H1 (cell line): ENCODE measurements around the gene PLCH2. TPM values are rescaled to one million over a fixed set of nuclear protein-coding genes. Genes with fewer than 3 reads are reported as not detected.

Source experiments
- polyA plus RNA-seq, 7 experiments: library from polyadenylated mRNA; depleted of rRNA in 3 of 7; stranded (reverse) in 5 of 7; unstranded in 2 of 7; fragments of >200 nt in 5 of 7; fragments of 200-250 nt in 2 of 7; gene quantifications; 1 replicate in 5 of 7; 2 replicates in 1 of 7; 4 replicates in 1 of 7; pipeline versions ENCODE4 v1.2.1 to v1.2.3, GENCODE V29; 2011 to 2013; ENCODE audit warnings: missing spikeins in 2 of 7, mixed read lengths in 2 of 7
- total RNA-seq: library from RNA; stranded (reverse); fragmentation: NEBNext Ultra II Directional; extraction: Animal tissue kit (Norgen Biotek cat#: 25700); gene quantifications from 2 replicates; pipeline ENCODE4 v1.2.1, GENCODE V29; 2021
- TF ChIP-seq, protein P1 (sequence below): fragments of 300-600 bp; sonication (generic); IDR thresholded peaks from 2 replicates; pipeline ENCODE4 v1.7.1; 2012; ENCODE audit warnings: low read length, moderate library complexity, mild to moderate bottlenecking, inconsistent platforms; ENCODE audit not compliant: insufficient replicate concordance

Gene PLCH2
- total and polyA plus RNA-seq, 2 of the 8 experiments (the other 6 are each of a cell fraction or from before 2014, with no cell fraction given), result 0.14 to 0.19 TPM

DNA sequence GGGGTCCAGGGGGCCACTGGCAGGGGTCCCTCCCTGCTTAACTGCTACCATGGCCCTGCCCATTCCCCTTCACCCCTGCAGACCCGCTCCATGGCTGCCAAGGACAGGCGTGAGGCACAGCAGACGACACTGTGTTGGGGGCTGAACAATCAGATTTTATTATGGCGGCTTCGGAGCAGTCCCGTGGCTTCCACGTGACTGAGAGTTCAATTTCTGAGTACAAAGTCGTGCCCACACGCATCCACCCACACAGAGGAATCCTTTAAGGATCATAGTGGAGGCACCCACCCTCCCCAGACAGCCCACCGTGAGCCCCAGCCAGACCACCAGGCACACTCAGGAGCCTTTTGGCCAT, 52.5 kb downstream of the PLCH2 start (continued):
- TF ChIP-seq, protein P1, sequence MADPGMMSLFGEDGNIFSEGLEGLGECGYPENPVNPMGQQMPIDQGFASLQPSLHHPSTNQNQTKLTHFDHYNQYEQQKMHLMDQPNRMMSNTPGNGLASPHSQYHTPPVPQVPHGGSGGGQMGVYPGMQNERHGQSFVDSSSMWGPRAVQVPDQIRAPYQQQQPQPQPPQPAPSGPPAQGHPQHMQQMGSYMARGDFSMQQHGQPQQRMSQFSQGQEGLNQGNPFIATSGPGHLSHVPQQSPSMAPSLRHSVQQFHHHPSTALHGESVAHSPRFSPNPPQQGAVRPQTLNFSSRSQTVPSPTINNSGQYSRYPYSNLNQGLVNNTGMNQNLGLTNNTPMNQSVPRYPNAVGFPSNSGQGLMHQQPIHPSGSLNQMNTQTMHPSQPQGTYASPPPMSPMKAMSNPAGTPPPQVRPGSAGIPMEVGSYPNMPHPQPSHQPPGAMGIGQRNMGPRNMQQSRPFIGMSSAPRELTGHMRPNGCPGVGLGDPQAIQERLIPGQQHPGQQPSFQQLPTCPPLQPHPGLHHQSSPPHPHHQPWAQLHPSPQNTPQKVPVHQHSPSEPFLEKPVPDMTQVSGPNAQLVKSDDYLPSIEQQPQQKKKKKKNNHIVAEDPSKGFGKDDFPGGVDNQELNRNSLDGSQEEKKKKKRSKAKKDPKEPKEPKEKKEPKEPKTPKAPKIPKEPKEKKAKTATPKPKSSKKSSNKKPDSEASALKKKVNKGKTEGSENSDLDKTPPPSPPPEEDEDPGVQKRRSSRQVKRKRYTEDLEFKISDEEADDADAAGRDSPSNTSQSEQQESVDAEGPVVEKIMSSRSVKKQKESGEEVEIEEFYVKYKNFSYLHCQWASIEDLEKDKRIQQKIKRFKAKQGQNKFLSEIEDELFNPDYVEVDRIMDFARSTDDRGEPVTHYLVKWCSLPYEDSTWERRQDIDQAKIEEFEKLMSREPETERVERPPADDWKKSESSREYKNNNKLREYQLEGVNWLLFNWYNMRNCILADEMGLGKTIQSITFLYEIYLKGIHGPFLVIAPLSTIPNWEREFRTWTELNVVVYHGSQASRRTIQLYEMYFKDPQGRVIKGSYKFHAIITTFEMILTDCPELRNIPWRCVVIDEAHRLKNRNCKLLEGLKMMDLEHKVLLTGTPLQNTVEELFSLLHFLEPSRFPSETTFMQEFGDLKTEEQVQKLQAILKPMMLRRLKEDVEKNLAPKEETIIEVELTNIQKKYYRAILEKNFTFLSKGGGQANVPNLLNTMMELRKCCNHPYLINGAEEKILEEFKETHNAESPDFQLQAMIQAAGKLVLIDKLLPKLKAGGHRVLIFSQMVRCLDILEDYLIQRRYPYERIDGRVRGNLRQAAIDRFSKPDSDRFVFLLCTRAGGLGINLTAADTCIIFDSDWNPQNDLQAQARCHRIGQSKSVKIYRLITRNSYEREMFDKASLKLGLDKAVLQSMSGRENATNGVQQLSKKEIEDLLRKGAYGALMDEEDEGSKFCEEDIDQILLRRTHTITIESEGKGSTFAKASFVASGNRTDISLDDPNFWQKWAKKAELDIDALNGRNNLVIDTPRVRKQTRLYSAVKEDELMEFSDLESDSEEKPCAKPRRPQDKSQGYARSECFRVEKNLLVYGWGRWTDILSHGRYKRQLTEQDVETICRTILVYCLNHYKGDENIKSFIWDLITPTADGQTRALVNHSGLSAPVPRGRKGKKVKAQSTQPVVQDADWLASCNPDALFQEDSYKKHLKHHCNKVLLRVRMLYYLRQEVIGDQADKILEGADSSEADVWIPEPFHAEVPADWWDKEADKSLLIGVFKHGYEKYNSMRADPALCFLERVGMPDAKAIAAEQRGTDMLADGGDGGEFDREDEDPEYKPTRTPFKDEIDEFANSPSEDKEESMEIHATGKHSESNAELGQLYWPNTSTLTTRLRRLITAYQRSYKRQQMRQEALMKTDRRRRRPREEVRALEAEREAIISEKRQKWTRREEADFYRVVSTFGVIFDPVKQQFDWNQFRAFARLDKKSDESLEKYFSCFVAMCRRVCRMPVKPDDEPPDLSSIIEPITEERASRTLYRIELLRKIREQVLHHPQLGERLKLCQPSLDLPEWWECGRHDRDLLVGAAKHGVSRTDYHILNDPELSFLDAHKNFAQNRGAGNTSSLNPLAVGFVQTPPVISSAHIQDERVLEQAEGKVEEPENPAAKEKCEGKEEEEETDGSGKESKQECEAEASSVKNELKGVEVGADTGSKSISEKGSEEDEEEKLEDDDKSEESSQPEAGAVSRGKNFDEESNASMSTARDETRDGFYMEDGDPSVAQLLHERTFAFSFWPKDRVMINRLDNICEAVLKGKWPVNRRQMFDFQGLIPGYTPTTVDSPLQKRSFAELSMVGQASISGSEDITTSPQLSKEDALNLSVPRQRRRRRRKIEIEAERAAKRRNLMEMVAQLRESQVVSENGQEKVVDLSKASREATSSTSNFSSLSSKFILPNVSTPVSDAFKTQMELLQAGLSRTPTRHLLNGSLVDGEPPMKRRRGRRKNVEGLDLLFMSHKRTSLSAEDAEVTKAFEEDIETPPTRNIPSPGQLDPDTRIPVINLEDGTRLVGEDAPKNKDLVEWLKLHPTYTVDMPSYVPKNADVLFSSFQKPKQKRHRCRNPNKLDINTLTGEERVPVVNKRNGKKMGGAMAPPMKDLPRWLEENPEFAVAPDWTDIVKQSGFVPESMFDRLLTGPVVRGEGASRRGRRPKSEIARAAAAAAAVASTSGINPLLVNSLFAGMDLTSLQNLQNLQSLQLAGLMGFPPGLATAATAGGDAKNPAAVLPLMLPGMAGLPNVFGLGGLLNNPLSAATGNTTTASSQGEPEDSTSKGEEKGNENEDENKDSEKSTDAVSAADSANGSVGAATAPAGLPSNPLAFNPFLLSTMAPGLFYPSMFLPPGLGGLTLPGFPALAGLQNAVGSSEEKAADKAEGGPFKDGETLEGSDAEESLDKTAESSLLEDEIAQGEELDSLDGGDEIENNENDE, result no peak
